HCT116 (cell line): ENCODE measurements around the gene ILF2. TPM values are rescaled to one million over a fixed set of nuclear protein-coding genes. Genes with fewer than 3 reads are reported as not detected.

Experiments
- ATAC-seq: fragments of 200-7000 bp; cut with Tn5 transposase; 2 replicates; pipeline ENCODE4 v1.9.1; 2020; ENCODE audit warnings: mild to moderate bottlenecking, moderate library complexity
- BruUV-seq: library from RNA; stranded (reverse); fragments of 400-500 nt; replicated peaks from 2 replicates; lab custom pipeline; 2021; lab: Mats Ljungman, UMichigan
- CTCF ChIA-PET: fragments of 300-600 bp; sonication (Branson Sonifier 250); formaldehyde crosslinking; loops from one replicate; lab custom pipeline; 2021; ENCODE audit warnings: antibody characterized with exemption; lab: Charles Lee
- POLR2A ChIA-PET: fragments of 300-600, 350-600 bp; sonication (Branson Sonifier 250); formaldehyde crosslinking; loops from one replicate; lab custom pipeline; 2021; ENCODE audit warnings: antibody characterized with exemption; lab: Charles Lee
- RAD21 ChIA-PET, 2 experiments: fragments of 300-600 bp; sonication (Branson Sonifier 250); formaldehyde crosslinking; loops; one replicate each; lab custom pipeline; 2023; ENCODE audit warnings: low total read pairs in 2 of 2; ENCODE audit not compliant: uncharacterized antibody in 2 of 2, unreplicated experiment in 2 of 2, low non-redundant PET in 1 of 2; lab: Charles Lee
- DNase-seq: peaks from one replicate; pipeline ENCODE4 v3.0.0-alpha.2; 2010; ENCODE audit warnings: low read depth, low spot score
- H2AFZ ChIP-seq: fragments of 200-600 bp; shearing (Covaris generic), sonication (generic); 2 replicates; pipeline ENCODE4 v1.6.1; 2017; ENCODE audit warnings: low read depth, mixed run types, mixed read lengths, antibody characterized with exemption, low read length; ENCODE audit not compliant: poor library complexity, severe bottlenecking
- H3K27ac ChIP-seq: 2 replicates; pipeline ENCODE4 v1.5.1; 2012; ENCODE audit warnings: low read depth, low read length
- H3K27me3 ChIP-seq: fragments of 200-600 bp; sonication (generic); 2 replicates; pipeline ENCODE4 v1.6.1; 2016; ENCODE audit warnings: mixed run types, low read length, mixed read lengths; ENCODE audit not compliant: insufficient read depth
- H3K36me3 ChIP-seq, 2 experiments: fragments of 200-500 bp in 1 of 2; fragments of 200-600 bp in 1 of 2; sonication (Bioruptor generic) in 1 of 2; sonication (generic) in 1 of 2; 2 replicates each; pipeline versions ENCODE4 v1.5.1 to v1.6.1; 2014 to 2016; ENCODE audit warnings: low read length in 2 of 2, inconsistent platforms in 1 of 2, mixed read lengths in 1 of 2, mixed run types in 1 of 2; ENCODE audit not compliant: insufficient read depth in 2 of 2, control insufficient read depth in 1 of 2
- H3K4me1 ChIP-seq, 2 experiments: fragments of 200-600 bp in 1 of 2; sonication (generic) in 1 of 2; 2 replicates each; pipeline versions ENCODE4 v1.5.1 to v1.6.1; 2012 to 2017; ENCODE audit warnings: low read length in 2 of 2, inconsistent platforms in 1 of 2, mild to moderate bottlenecking in 1 of 2, mixed read lengths in 1 of 2, mixed run types in 1 of 2, moderate library complexity in 1 of 2; ENCODE audit not compliant: insufficient read depth in 2 of 2, control insufficient read depth in 1 of 2
- H3K4me2 ChIP-seq: fragments of 200-600 bp; sonication (generic); 2 replicates; pipeline ENCODE4 v1.6.1; 2017; ENCODE audit warnings: mixed run types, low read length, mixed read lengths
- H3K4me3 ChIP-seq, 2 experiments: fragments of 200-600 bp in 1 of 2; sonication (generic) in 1 of 2; replicated peaks in 1 of 2; 2 replicates each; pipeline ENCODE4 v1.5.1; 2011 to 2016; ENCODE audit warnings: low read length in 2 of 2, control low read depth in 1 of 2, low read depth in 1 of 2, mild to moderate bottlenecking in 1 of 2, mixed read lengths in 1 of 2, mixed run types in 1 of 2
- H3K79me2 ChIP-seq: fragments of 200-600 bp; sonication (generic); 2 replicates; pipeline ENCODE4 v1.6.1; 2017; ENCODE audit warnings: mild to moderate bottlenecking, mixed run types, low read length, moderate library complexity, mixed read lengths; ENCODE audit not compliant: insufficient read depth
- H3K9ac ChIP-seq: fragments of 200-600 bp; sonication (generic); 2 replicates; pipeline ENCODE4 v1.6.1; 2016; ENCODE audit warnings: low read length, mixed read lengths
- H3K9me2 ChIP-seq: fragments of 200-600 bp; sonication (generic), shearing (Covaris generic); 2 replicates; pipeline ENCODE4 v1.6.1; 2017; ENCODE audit warnings: mixed run types, mild to moderate bottlenecking, moderate library complexity; ENCODE audit not compliant: insufficient read depth
- H3K9me3 ChIP-seq, 2 experiments: fragments of 200-500 bp in 1 of 2; fragments of 200-600 bp in 1 of 2; sonication (Bioruptor generic) in 1 of 2; sonication (generic) in 1 of 2; 2 replicates each; pipeline ENCODE4 v1.6.1; 2014 to 2017; ENCODE audit warnings: low read length in 2 of 2, mixed read lengths in 2 of 2, inconsistent platforms in 1 of 2, low read depth in 1 of 2, mild to moderate bottlenecking in 1 of 2, mixed run types in 1 of 2, moderate library complexity in 1 of 2; ENCODE audit not compliant: control insufficient read depth in 1 of 2, insufficient read depth in 1 of 2
- H4K20me1 ChIP-seq: fragments of 200-600 bp; sonication (generic), shearing (Covaris generic); 2 replicates; pipeline ENCODE4 v1.6.1; 2017; ENCODE audit warnings: mixed run types, mild to moderate bottlenecking, moderate library complexity; ENCODE audit not compliant: insufficient read depth
- CEBPB ChIP-seq: IDR thresholded peaks from 2 replicates; pipeline ENCODE4 v1.6.1; 2012; ENCODE audit warnings: low read depth
- EGR1 ChIP-seq: IDR thresholded peaks from 2 replicates; pipeline ENCODE4 v1.6.1; 2012; ENCODE audit warnings: low read depth
- ELF1 ChIP-seq: IDR thresholded peaks from 2 replicates; pipeline ENCODE4 v1.6.1; 2012; ENCODE audit warnings: low read depth, borderline replicate concordance
- EZH2 ChIP-seq: fragments of 200-600 bp; sonication (generic); IDR thresholded peaks from 2 replicates; pipeline ENCODE4 v1.6.1; 2017; ENCODE audit warnings: antibody characterized with exemption, mixed run types
- EZH2phosphoT487 ChIP-seq: fragments of 200-600 bp; IDR thresholded peaks from 2 replicates; pipeline ENCODE4 v1.6.1; 2018; ENCODE audit warnings: antibody characterized with exemption, borderline replicate concordance
- POLR2A ChIP-seq: IDR thresholded peaks from 2 replicates; pipeline ENCODE4 v1.7.0; 2011; ENCODE audit warnings: borderline replicate concordance; ENCODE audit not compliant: insufficient read depth, insufficient read length; ENCODE audit errors: extremely low read depth
- RAD21 ChIP-seq: IDR thresholded peaks from 2 replicates; pipeline ENCODE4 v1.6.1; 2012; ENCODE audit warnings: low read depth, mild to moderate bottlenecking
- YY1 ChIP-seq: IDR thresholded peaks from 2 replicates; pipeline ENCODE4 v1.6.1; 2011; ENCODE audit warnings: low read length, low read depth, moderate library complexity, mild to moderate bottlenecking; ENCODE audit not compliant: insufficient replicate concordance; ENCODE audit errors: extremely low read depth
- ZFX ChIP-seq: fragments of 450-650 bp; IDR thresholded peaks from 2 replicates; pipeline ENCODE4 v1.6.1; 2017
- ZNF274 ChIP-seq: fragments of 200-500 bp; sonication (Bioruptor generic); IDR thresholded peaks from 2 replicates; pipeline ENCODE4 v1.6.1; 2014; ENCODE audit warnings: mild to moderate bottlenecking, low read depth, low read length, inconsistent platforms
- intact Hi-C: fragments of 100-400 bp; cut with micrococcal nuclease; formaldehyde crosslinking; loops from 2 replicates; pipeline ENCODE4 v1.10.0; 2022
- total RNA-seq: library from RNA; stranded (reverse); gene quantifications from one replicate; pipeline ENCODE4 v1.2.1, GENCODE V29; 2021; ENCODE audit not compliant: unreplicated experiment
- TF ChIP-seq, protein P1 (sequence below): IDR thresholded peaks from 2 replicates; pipeline ENCODE4 v1.6.1; 2012
- TF ChIP-seq, protein P2 (sequence below): IDR thresholded peaks from 2 replicates; pipeline ENCODE4 v1.6.1; 2012
- TF ChIP-seq, protein P3 (sequence below): IDR thresholded peaks from 2 replicates; pipeline ENCODE4 v1.6.1; 2012; ENCODE audit warnings: low read depth

The ILF2 gene
- total RNA-seq, 1 experiment from 2014 or later = 335 TPM

DNA sequence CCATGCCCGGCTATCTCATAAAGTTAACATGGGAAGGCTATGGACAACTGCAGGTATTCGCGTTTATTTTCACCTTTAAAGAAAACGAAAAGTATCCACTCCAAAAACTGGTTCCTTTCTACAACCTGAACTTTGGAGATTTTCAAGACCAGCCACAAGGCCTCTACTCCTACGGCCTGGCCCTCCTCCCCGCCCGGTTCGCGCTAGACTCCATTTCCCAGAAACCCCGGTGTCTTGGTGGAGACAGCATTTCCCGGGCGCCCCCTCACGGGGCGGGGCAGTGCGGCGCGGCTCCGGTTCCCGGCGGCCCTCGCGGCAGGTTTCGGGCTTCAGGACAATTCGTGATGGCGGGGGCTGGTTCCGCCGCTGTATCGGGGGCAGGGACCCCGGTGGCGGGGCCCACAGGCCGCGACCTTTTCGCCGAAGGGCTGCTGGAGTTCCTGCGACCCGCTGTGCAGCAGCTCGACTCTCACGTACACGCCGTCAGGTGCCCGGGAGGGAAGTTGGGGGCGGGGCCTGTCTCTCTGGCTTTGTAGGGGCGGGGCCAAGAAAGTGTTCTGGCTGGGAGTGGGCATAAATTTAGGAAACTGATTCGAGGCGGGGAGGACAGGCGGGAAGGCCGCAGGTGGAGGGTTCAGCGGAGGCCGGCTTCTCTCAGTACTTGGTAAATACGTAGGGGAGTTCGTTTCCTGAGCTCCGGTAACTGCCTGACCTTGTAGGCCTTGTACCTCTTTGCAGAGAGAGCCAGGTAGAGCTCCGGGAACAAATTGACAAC lies 12.2 kb downstream of the ILF2 start, which contains the start of gene SNAPIN (continued):
- TF ChIP-seq YY1 = peak; percentile 84
- TF ChIP-seq, protein P1, sequence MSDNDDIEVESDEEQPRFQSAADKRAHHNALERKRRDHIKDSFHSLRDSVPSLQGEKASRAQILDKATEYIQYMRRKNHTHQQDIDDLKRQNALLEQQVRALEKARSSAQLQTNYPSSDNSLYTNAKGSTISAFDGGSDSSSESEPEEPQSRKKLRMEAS = peak; percentile 19; the same call in 1 of the 2 replicates
- TF ChIP-seq, protein P2, sequence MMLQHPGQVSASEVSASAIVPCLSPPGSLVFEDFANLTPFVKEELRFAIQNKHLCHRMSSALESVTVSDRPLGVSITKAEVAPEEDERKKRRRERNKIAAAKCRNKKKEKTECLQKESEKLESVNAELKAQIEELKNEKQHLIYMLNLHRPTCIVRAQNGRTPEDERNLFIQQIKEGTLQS = no peak

DNA sequence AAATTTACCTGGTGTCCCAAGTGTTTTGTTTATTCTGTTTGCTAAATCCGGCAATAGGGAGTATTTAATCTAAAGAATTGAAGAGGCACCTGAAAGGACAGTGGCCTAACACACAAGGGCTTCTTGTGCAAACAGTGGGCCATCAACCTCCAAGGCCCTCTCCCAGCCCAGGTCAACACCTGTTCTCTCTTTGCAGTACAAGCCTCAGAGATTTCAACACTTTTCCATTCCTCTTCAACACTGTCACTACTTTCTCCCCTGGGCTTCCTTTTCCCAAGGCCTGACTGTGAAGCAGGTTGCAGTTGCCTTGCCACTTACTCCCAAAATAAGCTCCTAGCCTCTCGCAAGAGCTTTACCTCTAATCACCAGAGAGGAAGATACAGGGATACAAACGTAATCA lies 15.5 kb downstream of the ILF2 start:
- Histone ChIP-seq H3K79me2 (peaks cover 12% of the 10 kb centered on the region), H3K4me2 (no peak overlapping the region), H2AFZ (no peak overlapping the region), H3K27me3 (no peaks in the 10 kb centered on the region), H3K9me2 (no peaks in the 10 kb centered on the region), H3K4me3 (no peak overlapping the region), H3K27ac (no peak overlapping the region), H3K9ac (no peak overlapping the region), H3K9me3 (no peaks in the 10 kb centered on the region), H3K36me3 (no peaks in the 10 kb centered on the region), H3K4me1 (peaks cover 10 to 28% of the 10 kb centered on the region in 2 experiments; a peak in 3 of 4 replicates), H4K20me1 (no peaks in the 10 kb centered on the region)
- ATAC-seq (no peak), DNase-seq (no peak)
- TF ChIP-seq EGR1 (no peak), CEBPB (no peak), EZH2 (no peak), YY1 (no peak), ZFX (no peak), EZH2phosphoT487 (no peak), ZNF274 (no peak), ELF1 (no peak), RAD21 (no peak), POLR2A (no peak)
- TF ChIP-seq, protein P3, sequence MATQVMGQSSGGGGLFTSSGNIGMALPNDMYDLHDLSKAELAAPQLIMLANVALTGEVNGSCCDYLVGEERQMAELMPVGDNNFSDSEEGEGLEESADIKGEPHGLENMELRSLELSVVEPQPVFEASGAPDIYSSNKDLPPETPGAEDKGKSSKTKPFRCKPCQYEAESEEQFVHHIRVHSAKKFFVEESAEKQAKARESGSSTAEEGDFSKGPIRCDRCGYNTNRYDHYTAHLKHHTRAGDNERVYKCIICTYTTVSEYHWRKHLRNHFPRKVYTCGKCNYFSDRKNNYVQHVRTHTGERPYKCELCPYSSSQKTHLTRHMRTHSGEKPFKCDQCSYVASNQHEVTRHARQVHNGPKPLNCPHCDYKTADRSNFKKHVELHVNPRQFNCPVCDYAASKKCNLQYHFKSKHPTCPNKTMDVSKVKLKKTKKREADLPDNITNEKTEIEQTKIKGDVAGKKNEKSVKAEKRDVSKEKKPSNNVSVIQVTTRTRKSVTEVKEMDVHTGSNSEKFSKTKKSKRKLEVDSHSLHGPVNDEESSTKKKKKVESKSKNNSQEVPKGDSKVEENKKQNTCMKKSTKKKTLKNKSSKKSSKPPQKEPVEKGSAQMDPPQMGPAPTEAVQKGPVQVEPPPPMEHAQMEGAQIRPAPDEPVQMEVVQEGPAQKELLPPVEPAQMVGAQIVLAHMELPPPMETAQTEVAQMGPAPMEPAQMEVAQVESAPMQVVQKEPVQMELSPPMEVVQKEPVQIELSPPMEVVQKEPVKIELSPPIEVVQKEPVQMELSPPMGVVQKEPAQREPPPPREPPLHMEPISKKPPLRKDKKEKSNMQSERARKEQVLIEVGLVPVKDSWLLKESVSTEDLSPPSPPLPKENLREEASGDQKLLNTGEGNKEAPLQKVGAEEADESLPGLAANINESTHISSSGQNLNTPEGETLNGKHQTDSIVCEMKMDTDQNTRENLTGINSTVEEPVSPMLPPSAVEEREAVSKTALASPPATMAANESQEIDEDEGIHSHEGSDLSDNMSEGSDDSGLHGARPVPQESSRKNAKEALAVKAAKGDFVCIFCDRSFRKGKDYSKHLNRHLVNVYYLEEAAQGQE = no peak
- RAD21 ChIA-PET = no interaction called here
- BruUV-seq = no TSS peak
- CTCF ChIA-PET = no interaction called here
- POLR2A ChIA-PET = interaction anchor here (1.2 kb wide), 1 partner anchor 28 kb away, joined by 3 read pairs; the partner anchor contains the start of gene S100A13
- intact Hi-C loops = no loop called here
